GM12864 (cell line): ENCODE results near the gene DCHS1.
"Not testable (repeated sequence)": the region's sequence is repeated elsewhere in the genome, so short reads cannot be mapped to it uniquely, and the experiment has no call there.

Experiments used
- DNase-seq: peaks from one replicate; pipeline ENCODE4 v3.0.0-alpha.2; 2011; ENCODE audit warnings: low read depth
- H3K4me3 ChIP-seq: 2 replicates; pipeline ENCODE4 v1.5.1; 2011; ENCODE audit warnings: mild to moderate bottlenecking, low read depth, low read length, control low read depth
- TF ChIP-seq, protein P1 (sequence below): IDR thresholded peaks from 2 replicates; pipeline ENCODE4 v1.5.1; 2011; ENCODE audit warnings: low read depth, mild to moderate bottlenecking, moderate library complexity, low read length, control low read depth, inconsistent platforms; ENCODE audit errors: missing control alignments

Gene DCHS1, protein sequence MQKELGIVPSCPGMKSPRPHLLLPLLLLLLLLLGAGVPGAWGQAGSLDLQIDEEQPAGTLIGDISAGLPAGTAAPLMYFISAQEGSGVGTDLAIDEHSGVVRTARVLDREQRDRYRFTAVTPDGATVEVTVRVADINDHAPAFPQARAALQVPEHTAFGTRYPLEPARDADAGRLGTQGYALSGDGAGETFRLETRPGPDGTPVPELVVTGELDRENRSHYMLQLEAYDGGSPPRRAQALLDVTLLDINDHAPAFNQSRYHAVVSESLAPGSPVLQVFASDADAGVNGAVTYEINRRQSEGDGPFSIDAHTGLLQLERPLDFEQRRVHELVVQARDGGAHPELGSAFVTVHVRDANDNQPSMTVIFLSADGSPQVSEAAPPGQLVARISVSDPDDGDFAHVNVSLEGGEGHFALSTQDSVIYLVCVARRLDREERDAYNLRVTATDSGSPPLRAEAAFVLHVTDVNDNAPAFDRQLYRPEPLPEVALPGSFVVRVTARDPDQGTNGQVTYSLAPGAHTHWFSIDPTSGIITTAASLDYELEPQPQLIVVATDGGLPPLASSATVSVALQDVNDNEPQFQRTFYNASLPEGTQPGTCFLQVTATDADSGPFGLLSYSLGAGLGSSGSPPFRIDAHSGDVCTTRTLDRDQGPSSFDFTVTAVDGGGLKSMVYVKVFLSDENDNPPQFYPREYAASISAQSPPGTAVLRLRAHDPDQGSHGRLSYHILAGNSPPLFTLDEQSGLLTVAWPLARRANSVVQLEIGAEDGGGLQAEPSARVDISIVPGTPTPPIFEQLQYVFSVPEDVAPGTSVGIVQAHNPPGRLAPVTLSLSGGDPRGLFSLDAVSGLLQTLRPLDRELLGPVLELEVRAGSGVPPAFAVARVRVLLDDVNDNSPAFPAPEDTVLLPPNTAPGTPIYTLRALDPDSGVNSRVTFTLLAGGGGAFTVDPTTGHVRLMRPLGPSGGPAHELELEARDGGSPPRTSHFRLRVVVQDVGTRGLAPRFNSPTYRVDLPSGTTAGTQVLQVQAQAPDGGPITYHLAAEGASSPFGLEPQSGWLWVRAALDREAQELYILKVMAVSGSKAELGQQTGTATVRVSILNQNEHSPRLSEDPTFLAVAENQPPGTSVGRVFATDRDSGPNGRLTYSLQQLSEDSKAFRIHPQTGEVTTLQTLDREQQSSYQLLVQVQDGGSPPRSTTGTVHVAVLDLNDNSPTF (N-terminal part only)

DNA sequence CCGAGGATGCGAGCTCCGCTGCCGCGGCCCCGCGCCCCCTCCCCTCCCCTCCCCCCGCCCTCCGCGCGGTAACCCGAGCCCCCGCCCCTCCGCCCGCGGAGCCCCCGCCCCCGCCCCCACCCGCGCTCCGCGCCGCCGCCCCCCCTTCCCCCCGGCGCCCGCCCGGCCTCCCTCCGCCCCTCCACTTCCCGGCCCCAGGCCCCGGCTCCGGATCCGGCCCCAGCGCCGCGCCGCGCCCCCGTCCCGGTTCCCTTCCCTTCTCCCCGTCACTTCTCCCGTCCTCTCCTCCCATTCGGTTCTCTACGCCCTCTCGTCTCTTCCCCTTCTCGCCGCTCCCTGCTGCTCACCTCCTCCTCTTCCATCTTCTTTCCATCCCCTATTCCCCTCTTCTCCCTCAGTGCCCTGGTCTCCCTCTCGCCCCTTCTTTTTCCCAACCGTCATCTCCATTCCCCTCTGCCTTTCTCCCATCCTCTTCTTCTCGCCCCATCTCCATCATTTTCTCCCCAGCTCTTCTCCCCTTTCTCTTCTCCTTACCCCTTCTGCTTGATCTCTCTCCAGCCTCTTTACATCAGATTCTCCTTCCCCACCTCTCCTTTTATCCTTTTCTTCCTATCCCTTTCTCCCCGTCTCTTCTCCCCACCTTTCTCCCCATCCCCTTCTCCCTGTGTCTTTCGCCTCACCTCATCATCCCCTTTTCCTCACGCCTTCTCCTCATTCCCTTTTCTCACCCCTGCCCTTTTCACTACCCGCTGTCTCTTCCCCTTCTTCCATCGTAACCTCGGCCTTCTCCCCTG, at the start of gene DCHS1:
TSS of gene DCHS1 (minus strand) at position 20 of the 794 bp plus-strand sequence. CDS start 14,196 bp downstream, outside the sequence.
- H3K4me3 ChIP-seq: no peak within 1 kb of the TSS
- DNase-seq: no peak
- TF ChIP-seq, protein P1, sequence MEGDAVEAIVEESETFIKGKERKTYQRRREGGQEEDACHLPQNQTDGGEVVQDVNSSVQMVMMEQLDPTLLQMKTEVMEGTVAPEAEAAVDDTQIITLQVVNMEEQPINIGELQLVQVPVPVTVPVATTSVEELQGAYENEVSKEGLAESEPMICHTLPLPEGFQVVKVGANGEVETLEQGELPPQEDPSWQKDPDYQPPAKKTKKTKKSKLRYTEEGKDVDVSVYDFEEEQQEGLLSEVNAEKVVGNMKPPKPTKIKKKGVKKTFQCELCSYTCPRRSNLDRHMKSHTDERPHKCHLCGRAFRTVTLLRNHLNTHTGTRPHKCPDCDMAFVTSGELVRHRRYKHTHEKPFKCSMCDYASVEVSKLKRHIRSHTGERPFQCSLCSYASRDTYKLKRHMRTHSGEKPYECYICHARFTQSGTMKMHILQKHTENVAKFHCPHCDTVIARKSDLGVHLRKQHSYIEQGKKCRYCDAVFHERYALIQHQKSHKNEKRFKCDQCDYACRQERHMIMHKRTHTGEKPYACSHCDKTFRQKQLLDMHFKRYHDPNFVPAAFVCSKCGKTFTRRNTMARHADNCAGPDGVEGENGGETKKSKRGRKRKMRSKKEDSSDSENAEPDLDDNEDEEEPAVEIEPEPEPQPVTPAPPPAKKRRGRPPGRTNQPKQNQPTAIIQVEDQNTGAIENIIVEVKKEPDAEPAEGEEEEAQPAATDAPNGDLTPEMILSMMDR: no peak

DNA sequence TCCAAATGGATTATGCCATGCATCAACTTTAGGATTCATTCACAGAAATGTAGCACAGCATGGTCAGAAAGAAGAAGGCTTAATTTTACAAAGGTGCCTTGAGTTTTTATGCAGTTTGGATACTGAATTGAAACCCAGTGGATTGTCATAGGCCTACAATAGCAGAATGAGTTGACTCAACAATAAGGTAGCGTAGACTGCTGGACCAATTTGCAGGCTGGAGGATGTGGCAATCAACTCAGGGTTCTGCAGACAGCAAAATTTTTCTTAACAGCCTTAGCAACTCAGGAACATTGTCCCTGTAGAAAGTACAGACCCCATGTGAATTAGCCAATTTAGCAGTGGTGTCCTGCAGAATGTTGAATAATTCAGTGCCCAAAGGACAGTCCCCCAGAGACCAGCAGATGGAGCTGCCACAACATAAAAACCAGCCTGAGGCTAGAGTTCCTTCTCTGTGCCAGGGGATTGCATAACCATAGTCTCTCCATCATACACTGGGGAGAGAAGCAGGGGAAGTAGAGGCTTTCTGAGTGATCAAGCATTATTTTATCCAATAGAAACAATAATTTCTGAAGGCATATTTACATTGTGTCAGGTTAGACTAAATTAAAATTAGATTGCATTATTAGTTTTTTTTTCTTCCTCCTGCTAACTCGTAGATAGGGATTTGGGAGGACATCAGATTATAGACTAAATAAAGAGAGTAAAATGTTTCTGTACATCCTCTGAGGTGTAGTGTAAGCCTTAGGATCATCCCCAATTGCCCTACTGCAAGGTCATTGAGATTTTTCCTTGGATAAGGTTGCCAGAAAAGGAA, 47.8 kb upstream of the DCHS1 start:
- DNase-seq: no peak
- no peak overlapping the region for H3K4me3 ChIP-seq
- TF ChIP-seq, protein P1: peak; percentile 48

DNA sequence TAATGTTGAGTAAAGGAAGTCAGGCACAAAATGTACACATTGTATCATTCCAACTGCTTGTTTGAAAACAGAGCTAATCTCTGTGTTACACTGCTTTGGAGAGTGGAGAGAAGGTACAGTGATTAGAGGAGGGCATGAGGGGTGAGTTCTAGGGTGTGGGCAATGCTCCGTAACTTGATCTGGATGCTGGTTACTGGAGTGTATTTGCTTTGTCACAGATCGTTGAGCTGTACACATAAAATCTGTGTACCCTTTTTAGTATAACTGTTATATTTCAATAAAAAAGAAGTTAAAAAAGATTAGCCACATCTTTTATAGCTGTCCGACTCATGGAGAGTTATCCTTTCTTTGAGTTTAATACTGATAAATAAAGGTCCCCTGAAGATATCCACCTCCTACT, 46.3 kb upstream of the DCHS1 start:
- not testable (repeated sequence) for H3K4me3 ChIP-seq, DNase-seq

DNA sequence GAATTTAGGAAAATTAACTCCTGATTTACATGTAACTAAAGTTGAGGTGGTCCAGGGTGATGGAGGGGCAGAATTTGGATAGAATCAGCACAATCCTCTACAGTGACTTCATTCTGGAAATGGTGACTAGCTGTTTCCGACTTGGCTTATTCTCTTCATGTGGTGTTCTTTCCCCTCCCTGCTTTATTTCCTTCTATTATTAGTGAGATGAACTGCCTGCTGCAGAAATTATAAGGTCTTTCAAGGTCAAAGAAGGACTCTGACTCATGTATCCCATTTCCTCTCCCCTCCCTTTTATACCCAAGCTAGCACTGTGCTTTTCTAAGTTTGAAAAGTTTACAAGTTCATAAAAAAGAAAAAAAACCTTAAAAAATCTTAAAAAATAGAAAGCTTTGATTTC, 39.8 kb upstream of the DCHS1 start:
- DNase-seq: no peak
- TF ChIP-seq, protein P1: no peak
- no peak overlapping the region for H3K4me3 ChIP-seq

DNA sequence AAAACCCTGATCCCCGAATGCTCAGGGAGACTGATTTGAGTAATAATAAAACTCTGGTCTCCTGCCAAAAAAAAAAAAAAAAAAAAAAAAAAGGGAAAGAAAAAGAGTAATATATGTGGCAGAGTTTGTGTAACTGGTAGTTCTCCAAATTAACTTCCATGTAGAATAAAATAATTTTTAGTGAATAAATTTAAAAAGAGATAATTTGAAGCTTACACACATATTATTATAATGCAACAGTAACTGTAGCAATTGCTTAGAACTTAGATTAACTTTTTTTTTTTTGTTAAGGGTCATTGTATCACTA, 38.6 kb upstream of the DCHS1 start:
- TF ChIP-seq, protein P1: no peak
- no peak overlapping the region for H3K4me3 ChIP-seq
- no peak for DNase-seq

DNA sequence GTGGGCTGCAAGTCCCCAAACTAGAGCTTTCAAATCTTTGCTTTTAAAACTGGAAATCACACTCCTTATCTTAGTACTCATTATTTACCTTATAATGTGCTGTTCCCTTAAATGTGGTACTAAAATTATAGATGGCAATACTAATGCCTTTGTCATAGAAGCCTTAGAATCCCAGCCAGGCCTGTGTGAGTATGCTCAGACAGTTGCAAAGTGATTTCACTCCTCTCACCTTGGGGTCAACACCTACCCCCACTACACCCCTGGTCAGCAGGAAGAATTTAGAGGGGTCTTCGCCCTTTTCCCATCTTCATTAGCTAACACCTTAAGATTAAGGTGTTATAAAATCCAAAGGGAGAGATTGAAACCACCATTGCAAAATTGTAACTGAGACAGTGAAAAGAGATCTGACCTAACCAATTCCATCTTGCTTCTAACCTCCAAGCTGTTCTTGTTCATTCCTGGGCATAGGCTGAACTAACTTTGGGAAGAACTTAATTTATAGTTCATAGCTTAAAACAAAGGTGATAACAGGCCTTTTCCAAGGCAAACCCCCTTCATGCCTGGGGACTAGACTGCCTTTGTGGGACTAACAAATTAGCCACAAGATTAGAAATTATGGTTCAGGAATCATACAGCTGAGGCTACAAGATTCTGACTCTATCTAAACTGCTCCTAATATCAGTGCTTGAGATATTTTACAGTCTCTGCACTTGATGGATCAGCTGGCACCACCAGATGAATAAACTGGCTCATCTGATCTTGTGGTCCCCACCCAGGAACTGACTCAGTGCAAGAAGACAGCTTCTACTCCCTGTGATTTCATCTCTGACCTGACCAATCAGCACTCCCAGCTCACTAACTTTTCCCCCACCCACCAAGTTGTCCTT, 38.0 kb upstream of the DCHS1 start:
- TF ChIP-seq, protein P1: no peak
- DNase-seq: no peak
- H3K4me3 ChIP-seq: no peak overlapping the region
